Neural crest cell (in vitro differentiated cells): ENCODE results near the gene SLC44A4. TPM values are rescaled to one million over a fixed set of nuclear protein-coding genes. Genes with fewer than 3 reads are reported as not detected.

Experiments
- DNase-seq: peaks from one replicate; pipeline ENCODE4 v3.0.0; 2021; ENCODE audit warnings: low read depth, mixed read lengths, low spot score
- H3K27ac Mint-ChIP-seq: one replicate; pipeline ENCODE4 v1.8.0; 2021; ENCODE audit warnings: mild to moderate bottlenecking, mixed read lengths; ENCODE audit not compliant: unreplicated experiment
- H3K27me3 Mint-ChIP-seq: 2 replicates; pipeline ENCODE4 v1.8.0; 2021; ENCODE audit warnings: low read depth, mild to moderate bottlenecking, mixed read lengths
- H3K36me3 Mint-ChIP-seq: 2 replicates; pipeline ENCODE4 v1.8.0; 2021; ENCODE audit warnings: low read depth, mild to moderate bottlenecking, mixed read lengths
- H3K4me1 Mint-ChIP-seq: 2 replicates; pipeline ENCODE4 v1.8.0; 2021; ENCODE audit warnings: mixed read lengths
- H3K4me3 Mint-ChIP-seq: one replicate; pipeline ENCODE4 v1.8.0; 2021; ENCODE audit warnings: mild to moderate bottlenecking, mixed read lengths
- H3K9me3 Mint-ChIP-seq: 2 replicates; pipeline ENCODE4 v1.8.0; 2021; ENCODE audit warnings: mixed read lengths
- total RNA-seq: library from RNA; stranded (reverse); gene quantifications from 2 replicates; pipeline ENCODE4 v1.2.1, GENCODE V29; 2021
- TF ChIP-seq, protein P1 (sequence below): fragments of 200-600 bp; sonication (generic); conservative IDR thresholded peaks from 2 replicates; pipeline ENCODE4 v1.5.0; 2021; ENCODE audit warnings: antibody characterized with exemption, mild to moderate bottlenecking

The SLC44A4 gene
- total RNA-seq, 1 donor from 2014 or later: 0.84 TPM

DNA sequence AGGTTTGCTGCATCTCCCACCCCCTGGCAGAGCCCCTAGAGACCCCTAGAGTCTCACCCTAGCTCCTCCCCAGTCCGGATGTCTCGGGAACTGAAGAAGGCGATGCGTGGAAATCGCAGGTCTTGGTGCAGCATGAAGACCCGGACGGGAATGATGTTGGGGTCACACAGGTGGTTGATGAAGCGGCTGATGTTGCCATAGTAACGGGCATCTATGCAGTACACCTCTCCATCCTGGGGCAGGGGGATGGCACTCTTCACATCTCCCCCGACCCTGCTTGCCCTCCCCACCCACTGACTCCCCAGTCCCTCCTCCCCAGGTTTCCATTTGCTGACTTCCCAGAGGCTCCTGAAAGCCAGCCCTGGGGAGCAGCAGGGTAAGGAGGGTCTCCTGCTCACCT, 1.8 kb upstream of the SLC44A4 start:
- Mint-ChIP-seq H3K27me3 (no peaks in the 10 kb centered on the region), H3K27ac (no peak overlapping the region), H3K9me3 (no peaks in the 10 kb centered on the region), H3K4me1 (no peaks in the 10 kb centered on the region), H3K36me3 (peaks cover 11% of the 10 kb centered on the region), H3K4me3 (no peak overlapping the region)
- no peak for DNase-seq
- TF ChIP-seq, protein P1, sequence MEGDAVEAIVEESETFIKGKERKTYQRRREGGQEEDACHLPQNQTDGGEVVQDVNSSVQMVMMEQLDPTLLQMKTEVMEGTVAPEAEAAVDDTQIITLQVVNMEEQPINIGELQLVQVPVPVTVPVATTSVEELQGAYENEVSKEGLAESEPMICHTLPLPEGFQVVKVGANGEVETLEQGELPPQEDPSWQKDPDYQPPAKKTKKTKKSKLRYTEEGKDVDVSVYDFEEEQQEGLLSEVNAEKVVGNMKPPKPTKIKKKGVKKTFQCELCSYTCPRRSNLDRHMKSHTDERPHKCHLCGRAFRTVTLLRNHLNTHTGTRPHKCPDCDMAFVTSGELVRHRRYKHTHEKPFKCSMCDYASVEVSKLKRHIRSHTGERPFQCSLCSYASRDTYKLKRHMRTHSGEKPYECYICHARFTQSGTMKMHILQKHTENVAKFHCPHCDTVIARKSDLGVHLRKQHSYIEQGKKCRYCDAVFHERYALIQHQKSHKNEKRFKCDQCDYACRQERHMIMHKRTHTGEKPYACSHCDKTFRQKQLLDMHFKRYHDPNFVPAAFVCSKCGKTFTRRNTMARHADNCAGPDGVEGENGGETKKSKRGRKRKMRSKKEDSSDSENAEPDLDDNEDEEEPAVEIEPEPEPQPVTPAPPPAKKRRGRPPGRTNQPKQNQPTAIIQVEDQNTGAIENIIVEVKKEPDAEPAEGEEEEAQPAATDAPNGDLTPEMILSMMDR: no peak

DNA sequence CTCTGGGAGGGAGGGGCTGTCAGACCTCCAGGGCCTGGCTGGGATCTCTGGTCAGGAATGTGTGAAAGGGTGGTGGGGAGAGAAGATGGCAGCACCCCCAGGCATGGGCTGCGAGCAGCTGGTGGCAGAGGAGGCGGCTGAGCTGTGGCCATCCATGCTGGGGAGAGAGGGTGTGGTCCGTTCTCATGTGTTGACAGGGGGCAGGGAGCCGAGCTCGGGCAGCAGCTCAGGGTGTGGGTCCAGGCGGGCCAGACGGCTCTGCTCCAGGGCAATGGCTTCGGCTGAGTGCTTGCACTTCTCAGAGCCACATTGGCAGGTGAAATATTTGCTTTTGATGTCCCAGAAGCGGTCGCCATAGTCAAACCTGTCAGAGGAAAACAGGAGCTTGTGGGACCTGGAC, 1.1 kb upstream of the SLC44A4 start:
- peaks cover 8% of the 10 kb centered on the region for H3K36me3 Mint-ChIP-seq
- H3K4me1 Mint-ChIP-seq: no peaks in the 10 kb centered on the region
- TF ChIP-seq, protein P1: no peak
- H3K9me3 Mint-ChIP-seq: no peaks in the 10 kb centered on the region
- no peaks in the 10 kb centered on the region for H3K27me3 Mint-ChIP-seq
- H3K27ac Mint-ChIP-seq: no peak overlapping the region
- DNase-seq: no peak
- H3K4me3 Mint-ChIP-seq: no peak overlapping the region

DNA sequence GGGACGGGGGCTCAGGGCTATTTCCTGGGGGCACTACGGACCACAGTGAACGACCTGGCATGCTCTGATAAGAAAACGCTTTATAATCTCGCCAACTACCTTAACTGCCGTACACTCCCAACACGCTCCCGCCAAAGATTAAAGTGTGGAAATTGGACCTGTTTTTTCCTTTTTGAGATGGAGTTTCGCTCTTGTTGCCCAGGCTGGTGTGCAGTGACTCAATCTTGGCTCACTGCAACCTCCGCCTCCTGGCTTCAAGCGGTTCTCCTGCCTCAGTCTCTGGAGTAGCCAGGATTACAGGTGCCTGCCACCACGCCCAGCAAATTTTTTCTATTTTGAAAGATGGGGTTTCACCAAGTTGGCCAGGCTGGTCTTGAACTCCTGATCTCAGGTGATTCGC, 346 bp upstream of the SLC44A4 start:
- no peak for DNase-seq
- no peak overlapping the region for H3K27ac Mint-ChIP-seq
- H3K36me3 Mint-ChIP-seq: peaks cover 8% of the 10 kb centered on the region
- TF ChIP-seq, protein P1: no peak
- H3K9me3 Mint-ChIP-seq: no peaks in the 10 kb centered on the region
- H3K4me1 Mint-ChIP-seq: no peaks in the 10 kb centered on the region
- no peak overlapping the region for H3K4me3 Mint-ChIP-seq
- H3K27me3 Mint-ChIP-seq: no peaks in the 10 kb centered on the region

DNA sequence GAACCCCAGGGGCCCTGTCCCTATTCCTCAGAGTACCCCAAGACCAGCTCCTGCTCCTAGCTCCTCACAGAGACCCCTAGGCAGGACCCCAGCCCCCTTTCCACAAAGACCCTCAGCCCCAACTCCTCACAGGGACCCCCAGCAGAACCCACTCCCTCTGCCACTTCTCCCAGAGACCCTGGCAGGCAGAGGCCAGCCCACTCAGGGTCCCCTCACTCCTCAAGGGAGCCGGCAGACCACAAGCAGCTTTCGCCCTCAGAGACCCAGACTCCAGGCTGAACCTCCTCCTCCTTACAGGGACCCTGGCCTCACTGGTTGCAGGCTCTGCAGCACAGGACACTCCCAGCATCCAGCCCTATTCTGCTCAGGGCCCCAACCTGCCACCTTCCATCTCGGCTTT, 575 bp downstream of the SLC44A4 start:
- Mint-ChIP-seq H3K27me3 (no peaks in the 10 kb centered on the region), H3K36me3 (peaks cover 8% of the 10 kb centered on the region), H3K4me1 (no peaks in the 10 kb centered on the region), H3K27ac (no peak overlapping the region), H3K9me3 (no peaks in the 10 kb centered on the region), H3K4me3 (peak overlapping the region; percentile 41)
- TF ChIP-seq, protein P1: no peak
- no peak for DNase-seq

DNA sequence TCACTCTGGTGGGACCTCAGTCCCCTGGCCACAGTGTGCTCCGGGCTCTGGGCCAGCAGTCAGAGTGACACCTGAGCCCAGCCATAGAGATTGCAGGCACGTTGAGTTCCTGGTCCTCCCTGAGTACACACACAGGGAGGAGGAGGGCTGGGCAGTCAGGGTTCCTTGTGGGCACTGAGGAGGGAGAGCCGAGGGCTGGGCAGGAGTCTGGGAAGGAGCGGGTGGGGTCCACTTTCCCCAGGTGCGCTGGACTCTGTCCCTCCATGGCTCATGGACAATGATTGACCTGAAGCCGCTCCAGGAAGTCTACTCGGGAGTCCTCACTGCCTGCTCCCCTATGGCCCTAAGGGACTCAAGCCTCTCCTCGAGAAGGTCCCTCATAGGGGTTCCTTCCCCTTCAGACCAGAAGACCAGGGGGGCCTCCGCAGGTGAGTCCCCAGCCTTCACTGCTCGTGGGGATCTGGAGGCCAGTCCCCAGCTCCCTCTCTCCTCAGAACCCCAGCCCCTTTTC, 1.1 kb downstream of the SLC44A4 start:
- no peak for DNase-seq
- TF ChIP-seq, protein P1: no peak
- H3K27ac Mint-ChIP-seq: no peak overlapping the region
- no peaks in the 10 kb centered on the region for H3K9me3 Mint-ChIP-seq
- no peaks in the 10 kb centered on the region for H3K27me3 Mint-ChIP-seq
- no peaks in the 10 kb centered on the region for H3K4me1 Mint-ChIP-seq
- peaks cover 8% of the 10 kb centered on the region for H3K36me3 Mint-ChIP-seq
- peak overlapping the region; percentile 41 for H3K4me3 Mint-ChIP-seq

DNA sequence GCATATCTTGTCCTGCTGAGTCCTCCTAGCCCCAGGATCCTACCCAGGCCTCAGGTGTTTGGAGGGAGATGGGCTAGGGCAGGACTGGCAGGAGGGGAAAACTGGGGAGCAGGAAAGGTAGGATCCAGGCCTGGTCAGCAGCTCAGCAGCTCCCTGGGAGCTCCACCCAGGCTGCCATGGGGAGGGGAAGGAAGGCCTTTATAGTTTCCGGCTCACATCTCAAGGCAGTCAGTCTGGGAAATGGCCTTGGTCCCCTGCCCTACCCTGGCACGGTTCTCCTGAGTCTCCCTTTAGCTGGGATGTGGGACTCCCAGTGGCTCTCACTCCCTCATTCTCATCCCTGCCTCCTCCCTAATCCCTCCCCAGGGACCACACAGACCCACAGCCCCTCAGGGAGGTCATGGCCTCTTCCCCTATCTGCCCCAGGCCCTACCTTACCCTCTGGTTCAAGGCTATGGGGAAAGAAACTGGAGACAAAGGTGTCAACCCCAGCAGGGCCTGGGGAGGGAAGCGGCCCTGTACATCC, 1.6 kb downstream of the SLC44A4 start:
- Mint-ChIP-seq H3K4me3 (no peak overlapping the region), H3K4me1 (no peaks in the 10 kb centered on the region), H3K9me3 (no peaks in the 10 kb centered on the region), H3K36me3 (peaks cover 8% of the 10 kb centered on the region), H3K27ac (no peak overlapping the region), H3K27me3 (no peaks in the 10 kb centered on the region)
- TF ChIP-seq, protein P1: no peak
- no peak for DNase-seq
